H9 (cell line): ENCODE measurements around the gene ADAT2. TPM values are rescaled to one million over a fixed set of nuclear protein-coding genes. Genes with fewer than 3 reads are reported as not detected.

Source experiments
- DNase-seq: peaks from one replicate; pipeline ENCODE4 v3.0.0-alpha.2; 2017
- H2AFZ ChIP-seq: one replicate; pipeline ENCODE4 v1.6.1; 2013; ENCODE audit warnings: mild to moderate bottlenecking, low read length, control low read depth, moderate library complexity
- H2AK5ac ChIP-seq: 2 replicates; pipeline ENCODE4 v1.6.1; 2013; ENCODE audit warnings: low read length, control low read depth, mixed read lengths; ENCODE audit not compliant: insufficient read length
- H2BK120ac ChIP-seq: one replicate; pipeline ENCODE4 v1.6.1; 2013; ENCODE audit warnings: low read depth, mild to moderate bottlenecking, low read length, control low read depth, inconsistent platforms; ENCODE audit not compliant: poor library complexity, severe bottlenecking
- H2BK12ac ChIP-seq: 2 replicates; pipeline ENCODE4 v1.6.1; 2013; ENCODE audit warnings: low read length, control low read depth, mixed read lengths, low read depth; ENCODE audit not compliant: insufficient read length
- H2BK15ac ChIP-seq: 2 replicates; pipeline ENCODE4 v1.6.1; 2013; ENCODE audit warnings: low read depth, low read length, control low read depth
- H2BK20ac ChIP-seq: one replicate; pipeline ENCODE4 v1.6.1; 2013; ENCODE audit warnings: low read depth, mild to moderate bottlenecking, low read length, control low read depth, inconsistent platforms; ENCODE audit not compliant: poor library complexity, severe bottlenecking
- H2BK5ac ChIP-seq: 2 replicates; pipeline ENCODE4 v1.6.1; 2013; ENCODE audit warnings: low read length, control low read depth, mixed read lengths; ENCODE audit not compliant: insufficient read length
- H3K14ac ChIP-seq: 2 replicates; pipeline ENCODE4 v1.6.1; 2013; ENCODE audit warnings: low read length, control low read depth; ENCODE audit not compliant: insufficient read depth
- H3K18ac ChIP-seq: 2 replicates; pipeline ENCODE4 v1.6.1; 2013; ENCODE audit warnings: low read depth, mild to moderate bottlenecking, mixed read lengths, low read length, control low read depth; ENCODE audit not compliant: insufficient read length
- H3K23ac ChIP-seq: 2 replicates; pipeline ENCODE4 v1.6.1; 2013; ENCODE audit warnings: low read length, control low read depth, mixed read lengths, low read depth; ENCODE audit not compliant: insufficient read length
- H3K23me2 ChIP-seq: 2 replicates; pipeline ENCODE4 v1.6.1; 2013; ENCODE audit warnings: low read depth, mild to moderate bottlenecking, mixed read lengths, low read length, control low read depth; ENCODE audit not compliant: insufficient read length, poor library complexity, severe bottlenecking
- H3K27ac ChIP-seq: 2 replicates; pipeline ENCODE4 v1.5.1; 2013; ENCODE audit warnings: low read length, control low read depth, mixed read lengths, low read depth; ENCODE audit not compliant: insufficient read length
- H3K27me3 ChIP-seq: 2 replicates; pipeline ENCODE4 v1.6.1; 2013; ENCODE audit warnings: low read length, control low read depth, inconsistent platforms; ENCODE audit not compliant: insufficient read depth
- H3K4ac ChIP-seq: 2 replicates; pipeline ENCODE4 v1.6.1; 2013; ENCODE audit warnings: low read depth, mild to moderate bottlenecking, control low read depth, inconsistent platforms, low read length, moderate library complexity
- H3K4me1 ChIP-seq: 2 replicates; pipeline ENCODE4 v1.6.1; 2013; ENCODE audit warnings: low read length, control low read depth, inconsistent platforms; ENCODE audit not compliant: insufficient read depth
- H3K4me2 ChIP-seq: 2 replicates; pipeline ENCODE4 v1.6.1; 2013; ENCODE audit warnings: low read length, control low read depth, mixed read lengths; ENCODE audit not compliant: insufficient read length, insufficient read depth
- H3K56ac ChIP-seq: 2 replicates; pipeline ENCODE4 v1.6.1; 2013; ENCODE audit warnings: low read depth, mild to moderate bottlenecking, mixed read lengths, low read length, control low read depth; ENCODE audit not compliant: insufficient read length
- H3K79me1 ChIP-seq: 2 replicates; pipeline ENCODE4 v1.6.1; 2013; ENCODE audit warnings: low read depth, mild to moderate bottlenecking, moderate library complexity, low read length, control low read depth, inconsistent platforms; ENCODE audit not compliant: insufficient read depth, poor library complexity, severe bottlenecking
- H3K79me2 ChIP-seq: 2 replicates; pipeline ENCODE4 v1.6.1; 2013; ENCODE audit warnings: low read length, control low read depth, inconsistent platforms; ENCODE audit not compliant: insufficient read depth
- H3K9ac ChIP-seq: 2 replicates; pipeline ENCODE4 v1.6.1; 2013; ENCODE audit warnings: low read length, control low read depth, mixed read lengths; ENCODE audit not compliant: insufficient read length; ENCODE audit errors: extremely low read depth
- H3K9me3 ChIP-seq: one replicate; pipeline ENCODE4 v1.6.1; 2013; ENCODE audit warnings: low read depth, low read length, inconsistent platforms; ENCODE audit not compliant: control insufficient read depth
- H3T11ph ChIP-seq: one replicate; pipeline ENCODE4 v1.6.1; 2013; ENCODE audit warnings: mild to moderate bottlenecking, low read length, control low read depth, inconsistent platforms
- H4K20me1 ChIP-seq: one replicate; pipeline ENCODE4 v1.6.1; 2013; ENCODE audit not compliant: control insufficient read depth, insufficient read length, insufficient read depth
- H4K5ac ChIP-seq: 2 replicates; pipeline ENCODE4 v1.6.1; 2013; ENCODE audit warnings: low read depth, mild to moderate bottlenecking, mixed read lengths, low read length, control low read depth; ENCODE audit not compliant: insufficient read length
- H4K8ac ChIP-seq: replicated peaks from 2 replicates; pipeline ENCODE4 v1.6.1; 2013; ENCODE audit warnings: low read length, control low read depth, mixed read lengths, low read depth; ENCODE audit not compliant: insufficient read length
- H4K91ac ChIP-seq: 2 replicates; pipeline ENCODE4 v1.6.1; 2013; ENCODE audit warnings: low read depth, mild to moderate bottlenecking, moderate library complexity, mixed read lengths, low read length, control low read depth; ENCODE audit not compliant: insufficient read length
- H3K27ac Mint-ChIP-seq, 3 experiments: 2 replicates in 2 of 3; 3 replicates in 1 of 3; pipeline ENCODE4 v1.8.0; 2020 to 2021; ENCODE audit warnings: mixed read lengths in 3 of 3, mild to moderate bottlenecking in 1 of 3, moderate library complexity in 1 of 3
- H3K27me3 Mint-ChIP-seq: 2 replicates; pipeline ENCODE4 v1.8.0; 2021; ENCODE audit warnings: low read depth, mild to moderate bottlenecking, moderate library complexity, mixed read lengths
- H3K36me3 Mint-ChIP-seq, 3 experiments: 2 replicates in 2 of 3; 3 replicates in 1 of 3; pipeline ENCODE4 v1.8.0; 2020 to 2021; ENCODE audit warnings: low read depth in 3 of 3, mixed read lengths in 3 of 3; ENCODE audit not compliant: insufficient read depth in 1 of 3
- H3K4me1 Mint-ChIP-seq, 2 experiments: 2 replicates each; pipeline ENCODE4 v1.8.0; 2020; ENCODE audit warnings: mixed read lengths in 2 of 2
- H3K4me3 Mint-ChIP-seq, 2 experiments: 2 replicates in 1 of 2; 3 replicates in 1 of 2; pipeline ENCODE4 v1.8.0; 2020 to 2021; ENCODE audit warnings: mild to moderate bottlenecking in 2 of 2, mixed read lengths in 2 of 2, moderate library complexity in 1 of 2
- H3K9me3 Mint-ChIP-seq, 2 experiments: 2 replicates in 1 of 2; 3 replicates in 1 of 2; pipeline ENCODE4 v1.8.0; 2020; ENCODE audit warnings: mild to moderate bottlenecking in 2 of 2, mixed read lengths in 2 of 2, moderate library complexity in 1 of 2
- WGBS: extraction: QIAGEN DNeasy Blood & Tissue Kit; methylation state at CpG from one replicate; pipeline ENCODE4 v1.1.7; 2013; ENCODE audit warnings: missing lambda C conversion rate, low lambda C conversion rate, mixed read lengths; ENCODE audit not compliant: insufficient read length; ENCODE audit errors: extremely low coverage; 5-methylcytosine and 5-hydroxymethylcytosine counted together
- total RNA-seq: library from RNA; stranded (reverse); gene quantifications from 2 replicates; pipeline ENCODE4 v1.2.1, GENCODE V29; 2021
- TF ChIP-seq, protein P1 (sequence below): fragments of 200-600 bp; sonication (generic); conservative IDR thresholded peaks from 3 replicates; pipeline ENCODE4 v1.8.0; 2021; ENCODE audit warnings: antibody characterized with exemption, mild to moderate bottlenecking

The ADAT2 gene
- total RNA-seq, 1 experiment from 2014 or later, result 11.3 TPM

GRCh38 chr6:143397227-143398222 lies 53.0 kb downstream of the ADAT2 start:
- Histone ChIP-seq H3K27ac (no peak overlapping the region), H4K8ac (no peak overlapping the region), H2BK15ac (no peak overlapping the region), H3K14ac (peak overlapping the region; percentile 54; the same call in 1 of the 2 replicates), H3K79me2 (no peaks in the 10 kb centered on the region), H3K9me3 (no peaks in the 10 kb centered on the region), H3K9ac (no peak overlapping the region), H2AK5ac (no peak overlapping the region), H4K20me1 (no peaks in the 10 kb centered on the region), H2BK12ac (peak overlapping the region; percentile 76), H3K23me2 (no peaks in the 10 kb centered on the region), H3K4me1 (peaks cover 8% of the 10 kb centered on the region), H3T11ph (no peak overlapping the region), H3K23ac (no peak overlapping the region), H3K27me3 (no peaks in the 10 kb centered on the region), H3K18ac (peak overlapping the region; percentile 67), H3K4ac (no peak overlapping the region; the same call in 1 of the 2 replicates), H3K4me2 (no peak overlapping the region), H2AFZ (peak overlapping the region; percentile 37), H3K56ac (no peak overlapping the region), H2BK5ac (no peak overlapping the region), H4K91ac (no peak overlapping the region), H3K79me1 (no peaks in the 10 kb centered on the region), H4K5ac (no peak overlapping the region), H2BK20ac (no peak overlapping the region), H2BK120ac (no peak overlapping the region)
- no peaks in the 10 kb centered on the region for H3K36me3 Mint-ChIP-seq
- DNase-seq, result peak; percentile 70
- WGBS, result no CpG with 5 or more reads among the region's 16 CpGs
- peak overlapping the region in 2 of 3 experiments; percentile 30 to 60; a peak in 2 of 7 replicates for H3K27ac Mint-ChIP-seq
- no peaks in the 10 kb centered on the region for H3K27me3 Mint-ChIP-seq
- H3K4me3 Mint-ChIP-seq, result no peak overlapping the region
- H3K4me1 Mint-ChIP-seq, result peaks cover 25 to 35% of the 10 kb centered on the region in 2 experiments
- H3K9me3 Mint-ChIP-seq, result no peaks in the 10 kb centered on the region
- TF ChIP-seq, protein P1, sequence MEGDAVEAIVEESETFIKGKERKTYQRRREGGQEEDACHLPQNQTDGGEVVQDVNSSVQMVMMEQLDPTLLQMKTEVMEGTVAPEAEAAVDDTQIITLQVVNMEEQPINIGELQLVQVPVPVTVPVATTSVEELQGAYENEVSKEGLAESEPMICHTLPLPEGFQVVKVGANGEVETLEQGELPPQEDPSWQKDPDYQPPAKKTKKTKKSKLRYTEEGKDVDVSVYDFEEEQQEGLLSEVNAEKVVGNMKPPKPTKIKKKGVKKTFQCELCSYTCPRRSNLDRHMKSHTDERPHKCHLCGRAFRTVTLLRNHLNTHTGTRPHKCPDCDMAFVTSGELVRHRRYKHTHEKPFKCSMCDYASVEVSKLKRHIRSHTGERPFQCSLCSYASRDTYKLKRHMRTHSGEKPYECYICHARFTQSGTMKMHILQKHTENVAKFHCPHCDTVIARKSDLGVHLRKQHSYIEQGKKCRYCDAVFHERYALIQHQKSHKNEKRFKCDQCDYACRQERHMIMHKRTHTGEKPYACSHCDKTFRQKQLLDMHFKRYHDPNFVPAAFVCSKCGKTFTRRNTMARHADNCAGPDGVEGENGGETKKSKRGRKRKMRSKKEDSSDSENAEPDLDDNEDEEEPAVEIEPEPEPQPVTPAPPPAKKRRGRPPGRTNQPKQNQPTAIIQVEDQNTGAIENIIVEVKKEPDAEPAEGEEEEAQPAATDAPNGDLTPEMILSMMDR, result no peak
